ENCODE results near the gene LAIR1.

- TF ChIP-seq EZH2 (IDR thresholded peaks at IDR 0.05; ENCODE audit: low read length) = no peak
- no peak for TF ChIP-seq CTCF (optimal IDR thresholded peaks at IDR 0.05 in 1 of 3, IDR thresholded peaks at IDR 0.05 in 1 of 3, conservative IDR thresholded peaks at IDR 0.05 in 1 of 3; ENCODE audit: extremely low read depth in 1 of 3, insufficient read depth in 2 of 3, low read length in 3 of 3)
Measured at GRCh38 chr19:54414156-54414555, 49.4 kb upstream of the LAIR1 start.
